GM18499 (cell line): ENCODE results near the gene HSD17B1.
"Not testable (repeated sequence)": the region's sequence is repeated elsewhere in the genome, so short reads cannot be mapped to it uniquely, and the experiment has no call there.

ENCODE experiments used
- ATAC-seq: cut with Tn5 transposase; IDR thresholded peaks from one replicate; pipeline ENCODE4 v1.9.1; 2021; ENCODE audit warnings: moderate number of reproducible peaks; ENCODE audit not compliant: insufficient read depth, unreplicated experiment

Gene HSD17B1

DNA sequence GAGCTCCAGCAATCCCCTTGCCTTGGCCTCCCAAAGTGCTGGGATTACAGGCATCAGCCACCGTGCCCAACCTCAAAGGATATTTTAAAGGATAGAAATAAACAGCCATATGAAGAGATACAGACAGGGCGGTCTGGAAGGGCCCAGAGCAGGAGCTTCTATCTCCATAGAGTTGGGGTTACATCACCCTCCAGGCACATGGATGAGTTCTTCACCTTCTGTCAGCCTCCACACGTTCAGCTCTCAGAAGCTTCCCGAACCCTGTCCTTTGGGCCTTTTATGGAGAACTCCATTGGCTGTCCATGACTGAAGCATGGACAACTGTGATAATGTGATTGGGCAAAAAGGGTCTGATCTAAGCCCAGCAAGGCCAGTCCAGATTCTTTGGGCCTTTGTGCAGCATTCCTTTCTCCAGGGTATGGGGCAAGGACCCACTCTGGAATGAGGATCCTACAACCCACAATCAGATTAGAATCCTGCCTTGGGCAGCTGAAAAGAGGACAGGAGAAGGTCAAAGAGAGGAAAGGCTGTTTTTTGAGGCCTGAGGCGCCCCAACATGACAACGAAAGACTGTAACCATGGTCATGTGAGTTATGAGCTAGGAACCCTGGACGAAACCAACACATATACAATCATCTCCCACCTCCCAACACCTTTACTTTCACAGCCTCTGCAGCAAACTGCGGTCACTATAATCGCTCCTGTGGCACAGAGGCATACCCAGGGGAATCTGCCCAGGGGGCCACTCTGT lies 6.8 kb upstream of the HSD17B1 start:
- not testable (repeated sequence) for ATAC-seq

DNA sequence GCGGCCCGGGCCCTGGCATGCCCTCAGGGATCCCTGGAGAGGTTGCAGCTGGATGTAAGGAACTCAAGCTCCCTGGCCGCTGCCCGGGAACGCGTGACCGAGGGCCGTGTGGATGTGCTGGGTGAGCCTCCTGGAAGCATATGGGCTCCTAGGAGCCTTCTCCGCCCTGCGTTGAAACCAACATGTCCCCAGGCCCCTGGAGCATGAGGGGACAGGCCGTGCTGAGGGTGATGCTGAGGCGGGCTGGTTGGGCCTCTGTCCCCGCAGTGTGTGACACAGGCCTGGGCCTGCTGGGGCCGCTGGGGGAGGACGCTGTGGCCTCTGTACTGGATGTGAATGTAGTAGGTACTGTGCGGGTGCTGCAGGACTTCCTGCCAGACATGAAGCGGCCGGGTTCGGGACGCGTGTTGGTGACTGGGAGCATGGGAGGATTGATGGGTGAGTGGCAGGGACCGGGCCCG lies 5.7 kb upstream of the HSD17B1 start:
- no peak for ATAC-seq

DNA sequence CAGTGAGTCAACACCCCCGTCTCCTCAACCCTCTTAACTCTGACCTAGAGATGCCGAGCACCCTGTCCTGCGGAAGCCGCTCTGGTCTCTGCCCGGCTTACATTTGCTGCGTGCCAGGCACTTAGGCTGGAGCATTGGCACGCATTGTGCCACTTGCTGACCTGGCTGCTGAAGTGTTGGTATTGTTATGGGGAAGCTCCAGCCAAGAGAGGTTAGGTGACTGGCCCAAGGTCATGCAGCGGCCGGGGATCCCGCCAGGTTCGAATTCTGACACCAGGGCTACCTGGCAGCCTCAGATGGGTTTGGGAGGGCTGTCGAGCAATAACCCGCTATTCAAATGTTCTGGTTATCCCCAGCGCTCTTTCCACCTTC lies 5.0 kb upstream of the HSD17B1 start:
- no peak for ATAC-seq

DNA sequence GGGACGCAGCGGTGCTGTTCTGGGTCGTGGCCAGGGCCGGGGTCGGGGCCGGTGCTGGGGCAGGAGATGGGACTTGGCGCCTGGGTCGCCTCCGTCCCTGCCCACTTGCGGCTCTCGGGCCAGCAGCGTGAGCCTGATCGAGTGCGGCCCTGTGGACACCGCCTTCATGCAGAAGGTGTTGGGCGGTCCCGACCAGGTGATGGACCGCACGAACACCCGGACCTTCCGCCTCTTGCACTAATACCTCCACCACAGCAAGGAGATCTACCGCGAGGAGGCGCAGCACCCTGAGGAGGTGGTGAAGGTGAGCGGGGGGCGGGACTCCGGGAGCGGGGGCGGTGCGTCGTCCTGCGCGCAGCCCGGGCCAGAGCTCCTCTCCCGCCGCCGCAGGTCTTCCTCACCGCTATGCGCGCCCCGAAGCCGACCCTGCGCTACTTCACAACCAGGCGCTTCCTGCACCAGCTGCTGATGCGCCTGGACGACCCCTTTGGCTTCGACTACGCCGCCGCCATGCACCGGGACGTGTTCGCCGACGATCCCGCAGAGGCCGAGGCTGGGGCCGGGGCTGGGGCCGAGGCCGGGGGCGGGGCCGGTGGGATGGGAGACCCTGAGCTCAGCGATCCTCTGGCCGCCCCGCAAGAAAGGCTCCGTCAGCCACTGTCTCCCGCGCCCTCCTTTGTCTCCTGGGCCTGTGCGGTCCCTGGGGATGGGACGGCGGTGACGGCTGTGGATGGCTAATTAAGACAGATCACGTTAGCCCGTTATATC lies 4.5 kb upstream of the HSD17B1 start:
- no peak for ATAC-seq

DNA sequence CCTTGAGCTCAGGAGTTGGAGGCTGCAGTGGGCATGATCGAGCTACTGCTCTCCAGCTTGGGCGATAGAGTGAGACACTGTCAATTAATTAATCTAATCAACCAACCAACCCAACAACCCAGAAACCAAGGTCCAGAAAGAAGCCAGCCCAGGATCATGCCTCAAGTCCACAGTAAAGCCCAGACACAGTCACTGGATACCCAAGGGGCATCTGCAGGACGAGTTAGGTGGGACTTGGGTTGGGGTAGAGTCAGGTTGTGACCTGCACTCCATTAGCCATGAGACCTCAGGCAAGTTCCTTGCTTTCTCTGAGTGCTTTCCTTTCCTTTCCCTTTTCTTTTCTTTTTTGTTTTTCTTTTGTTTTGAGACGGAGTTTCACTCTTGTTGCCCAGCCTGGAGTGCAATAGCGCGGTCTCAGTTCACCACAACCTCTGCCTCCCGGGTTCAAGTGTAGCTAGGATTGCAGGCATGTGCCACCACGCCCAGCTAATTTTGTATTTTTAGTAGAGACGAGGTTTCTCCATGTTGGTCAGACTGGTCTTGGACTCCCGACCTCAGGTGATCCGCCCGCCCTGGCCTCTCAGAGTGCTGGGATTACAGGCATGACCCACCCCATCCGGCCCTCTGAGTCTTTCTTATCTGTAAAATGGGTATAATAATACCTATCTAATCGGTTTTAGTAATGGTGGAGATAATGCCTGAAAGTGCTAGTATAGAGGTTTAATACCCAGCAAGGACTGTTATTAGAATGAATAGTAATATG lies 3.5 kb upstream of the HSD17B1 start:
- no peak for ATAC-seq

DNA sequence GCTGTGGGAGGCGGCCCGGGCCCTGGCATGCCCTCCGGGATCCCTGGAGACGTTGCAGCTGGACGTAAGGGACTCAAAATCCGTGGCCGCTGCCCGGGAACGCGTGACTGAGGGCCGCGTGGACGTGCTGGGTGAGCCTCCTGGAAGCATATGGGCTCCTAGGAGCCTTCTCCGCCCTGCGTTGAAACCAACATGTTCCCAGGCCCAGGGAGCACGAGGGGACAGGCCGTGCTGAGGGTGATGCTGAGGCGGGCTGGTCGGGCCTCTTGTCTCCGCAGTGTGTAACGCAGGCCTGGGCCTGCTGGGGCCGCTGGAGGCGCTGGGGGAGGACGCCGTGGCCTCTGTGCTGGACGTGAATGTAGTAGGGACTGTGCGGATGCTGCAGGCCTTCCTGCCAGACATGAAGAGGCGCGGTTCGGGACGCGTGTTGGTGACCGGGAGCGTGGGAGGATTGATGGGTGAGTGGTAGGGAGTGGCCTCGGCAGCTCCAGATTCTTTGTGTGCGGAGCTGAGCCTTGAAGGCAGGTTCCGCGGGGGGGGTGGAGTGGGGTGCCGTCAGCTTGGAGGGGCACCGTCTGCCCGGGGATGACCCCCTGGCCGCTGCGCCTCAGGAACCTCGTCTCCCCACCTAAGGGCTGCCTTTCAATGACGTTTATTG lies 567 bp downstream of the HSD17B1 start:
- ATAC-seq: no peak

DNA sequence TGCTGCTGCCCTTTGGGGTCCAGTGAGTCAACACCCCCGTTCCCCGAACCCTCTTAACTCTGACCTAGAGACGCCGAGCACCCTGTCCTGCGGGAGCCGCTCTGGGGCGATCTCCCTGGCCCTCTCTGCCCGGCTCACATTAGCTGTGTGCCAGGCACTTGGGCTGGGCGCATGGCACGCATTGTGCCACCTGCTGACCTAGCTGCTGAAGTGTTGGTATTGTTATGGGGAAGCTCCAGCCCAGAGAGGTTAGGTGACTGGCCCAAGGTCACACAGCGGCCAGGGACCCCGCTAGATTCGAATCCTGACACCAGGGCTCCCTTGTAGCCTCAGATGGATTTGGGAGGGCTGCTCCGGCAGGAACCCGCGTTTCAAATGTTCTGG lies 1.1 kb downstream of the HSD17B1 start:
- no peak for ATAC-seq

DNA sequence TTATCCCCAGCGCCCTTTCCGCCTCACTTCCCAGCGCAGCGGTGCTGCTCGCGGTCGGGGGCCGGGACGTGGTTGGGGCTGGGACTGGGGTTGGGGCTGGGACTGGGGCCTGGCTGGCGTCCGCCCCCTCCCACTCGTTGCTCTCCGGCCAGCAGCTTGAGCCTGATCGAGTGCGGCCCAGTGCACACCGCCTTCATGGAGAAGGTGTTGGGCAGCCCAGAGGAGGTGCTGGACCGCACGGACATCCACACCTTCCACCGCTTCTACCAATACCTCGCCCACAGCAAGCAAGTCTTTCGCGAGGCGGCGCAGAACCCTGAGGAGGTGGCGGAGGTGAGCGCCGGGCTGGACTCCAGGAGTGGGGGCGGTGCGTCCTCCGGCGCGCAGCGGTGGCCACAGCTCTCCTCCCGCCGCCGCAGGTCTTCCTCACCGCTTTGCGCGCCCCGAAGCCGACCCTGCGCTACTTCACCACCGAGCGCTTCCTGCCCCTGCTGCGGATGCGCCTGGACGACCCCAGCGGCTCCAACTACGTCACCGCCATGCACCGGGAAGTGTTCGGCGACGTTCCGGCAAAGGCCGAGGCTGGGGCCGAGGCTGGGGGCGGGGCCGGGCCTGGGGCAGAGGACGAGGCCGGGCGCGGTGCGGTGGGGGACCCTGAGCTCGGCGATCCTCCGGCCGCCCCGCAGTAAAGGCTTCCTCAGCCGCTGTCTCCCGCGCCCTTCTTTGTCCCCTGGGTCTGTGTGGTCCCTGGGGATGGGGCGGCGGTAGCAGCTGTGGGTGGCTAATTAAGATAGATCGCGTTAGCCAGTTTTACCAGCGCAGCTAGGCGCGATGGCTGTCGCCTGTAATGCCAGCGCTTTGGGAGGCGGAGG lies 1.8 kb downstream of the HSD17B1 start:
- no peak for ATAC-seq

DNA sequence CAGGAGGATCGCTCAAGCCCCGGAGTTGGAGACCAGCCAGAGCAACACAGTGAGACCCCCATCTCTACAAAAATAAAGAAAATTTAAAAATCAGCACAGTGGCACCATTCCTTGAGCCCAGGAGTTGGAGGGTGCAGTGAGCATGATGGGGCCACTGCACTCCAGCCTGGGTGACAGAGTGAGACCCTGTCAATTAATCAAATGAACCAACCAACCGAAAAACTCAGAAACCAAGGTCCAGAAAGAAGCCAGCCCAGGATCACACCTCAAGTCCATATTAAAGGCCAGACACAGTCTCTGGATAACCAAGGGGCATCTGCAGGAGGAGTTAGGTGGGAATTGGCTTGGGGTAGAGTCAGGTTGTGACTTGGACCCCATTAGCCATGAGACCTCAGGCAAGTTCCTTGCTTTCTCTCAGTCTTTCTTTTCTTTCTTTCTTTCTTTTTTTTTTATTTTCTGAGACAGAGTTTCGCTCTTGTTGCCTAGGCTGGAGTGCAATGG lies 2.4 kb downstream of the HSD17B1 start:
- no peak for ATAC-seq

DNA sequence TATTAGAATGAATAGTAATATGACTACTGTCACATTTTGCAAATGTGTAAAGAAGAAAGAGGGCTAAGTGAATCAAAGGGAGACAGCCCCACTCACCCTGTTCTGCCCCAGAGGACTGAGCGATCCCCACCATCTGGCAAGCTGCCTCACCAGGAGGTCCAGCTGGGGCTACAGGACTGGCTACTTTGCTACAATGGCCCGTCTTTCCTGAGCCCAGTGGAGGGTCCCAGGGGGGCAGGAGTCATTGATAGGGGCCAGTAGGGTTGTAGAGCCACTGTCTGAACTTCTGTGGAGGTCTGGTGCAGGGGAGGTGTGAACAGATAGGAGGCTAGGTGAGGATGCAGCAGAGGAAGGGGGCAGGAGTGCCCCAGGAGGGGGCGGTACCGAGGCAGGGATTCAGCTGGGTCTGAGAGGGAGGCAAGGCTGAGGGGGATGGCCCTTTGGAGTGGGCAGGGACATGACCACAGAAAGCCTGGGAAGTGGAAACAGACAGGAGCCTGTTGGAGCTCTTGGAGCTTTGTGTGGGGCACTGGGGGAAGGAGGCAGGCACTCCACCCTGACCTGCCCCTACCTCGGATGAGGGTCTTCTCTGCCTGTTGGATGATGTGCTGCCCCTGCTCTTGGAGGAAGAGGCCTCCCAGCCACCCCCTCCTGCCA lies 3.4 kb downstream of the HSD17B1 start:
- not testable (repeated sequence) for ATAC-seq

DNA sequence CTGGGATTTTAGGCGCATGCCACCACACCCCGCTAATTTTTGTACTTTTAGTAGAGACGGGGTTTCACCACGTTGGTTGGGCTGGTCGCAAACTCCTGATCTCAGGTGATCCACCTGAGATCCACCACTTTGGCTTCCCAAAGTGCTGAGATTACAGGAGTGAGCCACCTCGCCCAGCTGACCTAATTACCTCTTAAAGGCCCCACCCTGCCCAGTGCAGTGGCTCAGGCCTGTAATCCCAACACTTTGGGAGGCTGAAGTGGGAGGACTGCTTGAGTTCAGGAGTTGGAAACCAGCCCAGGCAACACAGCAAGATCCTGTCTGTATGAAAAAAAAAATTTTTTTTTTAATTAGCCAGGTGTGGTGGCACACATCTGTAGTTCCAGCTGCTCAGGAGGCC lies 6.4 kb downstream of the HSD17B1 start:
- no peak for ATAC-seq

DNA sequence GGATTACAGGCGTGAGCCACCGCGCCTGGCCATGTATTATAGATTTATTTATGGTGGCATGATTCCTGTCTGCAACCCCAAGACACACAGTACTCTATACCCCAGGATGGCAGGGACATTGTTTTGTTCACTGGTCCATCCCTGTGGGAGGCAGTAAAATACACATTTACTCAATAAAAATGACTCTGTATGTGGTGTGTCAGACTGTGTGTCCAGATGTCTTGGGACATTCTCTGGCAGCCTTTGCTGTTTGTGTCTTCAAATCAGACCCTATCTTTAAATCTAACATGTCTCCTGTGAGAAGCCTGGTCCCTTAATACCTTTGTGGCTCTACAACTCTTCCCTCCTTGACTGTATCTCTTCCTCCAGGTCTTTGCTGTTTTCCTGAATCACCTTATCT lies 7.5 kb downstream of the HSD17B1 start:
- no peak for ATAC-seq

DNA sequence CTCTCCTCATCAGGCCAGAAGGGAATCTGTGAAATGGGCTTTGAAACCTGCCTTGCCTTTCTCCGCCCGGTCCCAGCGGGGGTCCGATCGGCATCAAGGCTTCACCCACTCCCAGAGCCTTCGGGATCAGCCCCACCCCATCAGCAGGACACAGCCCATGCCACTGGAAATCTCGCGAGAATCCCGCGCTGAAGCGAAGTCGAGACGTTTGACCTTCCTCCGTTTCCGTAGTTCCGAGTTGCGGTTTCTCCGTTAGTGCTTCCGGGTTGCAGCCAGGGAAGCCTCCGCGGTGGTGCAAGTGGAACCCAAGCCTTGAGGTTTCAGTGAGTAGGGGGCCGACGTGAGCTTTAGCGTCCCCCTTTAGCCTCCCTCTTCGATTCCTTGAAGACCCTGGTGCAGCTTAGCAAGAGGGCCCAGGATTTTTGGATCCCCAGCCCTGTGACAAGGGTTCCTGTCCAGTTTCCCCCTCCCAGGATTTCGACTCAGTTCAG lies 9.2 kb downstream of the HSD17B1 start, which contains the start of gene COASY:
COASY (plus strand) TSS at position 252 of the 491 bp plus-strand sequence. CDS start 475 bp downstream, outside the sequence.
- ATAC-seq: no peak

DNA sequence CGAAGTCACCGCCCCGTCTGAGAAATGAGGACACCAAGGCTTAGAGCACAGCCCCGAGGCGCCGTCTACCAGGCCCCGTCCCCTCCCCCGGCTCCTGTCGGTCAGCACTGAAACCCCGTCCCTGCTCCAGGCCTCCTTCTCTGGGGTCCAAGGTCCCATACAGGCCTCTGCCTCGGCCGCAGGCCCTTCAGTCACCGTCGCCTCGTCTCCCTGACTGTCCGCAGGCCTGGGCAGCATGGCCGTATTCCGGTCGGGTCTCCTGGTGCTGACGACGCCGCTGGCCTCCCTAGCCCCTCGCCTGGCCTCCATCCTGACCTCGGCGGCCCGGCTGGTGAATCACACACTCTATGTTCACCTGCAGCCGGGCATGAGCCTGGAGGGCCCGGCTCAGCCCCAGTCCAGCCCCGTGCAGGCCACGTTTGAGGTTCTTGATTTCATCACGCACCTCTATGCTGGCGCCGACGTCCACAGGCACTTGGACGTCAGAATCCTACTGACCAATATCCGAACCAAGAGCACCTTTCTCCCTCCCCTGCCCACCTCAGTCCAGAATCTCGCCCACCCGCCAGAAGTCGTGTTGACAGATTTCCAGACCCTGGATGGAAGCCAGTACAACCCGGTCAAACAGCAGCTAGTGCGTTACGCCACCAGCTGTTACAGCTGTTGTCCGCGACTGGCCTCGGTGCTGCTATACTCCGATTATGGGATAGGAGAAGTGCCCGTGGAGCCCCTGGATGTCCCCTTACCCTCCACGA lies 9.8 kb downstream of the HSD17B1 start:
- no peak for ATAC-seq

DNA sequence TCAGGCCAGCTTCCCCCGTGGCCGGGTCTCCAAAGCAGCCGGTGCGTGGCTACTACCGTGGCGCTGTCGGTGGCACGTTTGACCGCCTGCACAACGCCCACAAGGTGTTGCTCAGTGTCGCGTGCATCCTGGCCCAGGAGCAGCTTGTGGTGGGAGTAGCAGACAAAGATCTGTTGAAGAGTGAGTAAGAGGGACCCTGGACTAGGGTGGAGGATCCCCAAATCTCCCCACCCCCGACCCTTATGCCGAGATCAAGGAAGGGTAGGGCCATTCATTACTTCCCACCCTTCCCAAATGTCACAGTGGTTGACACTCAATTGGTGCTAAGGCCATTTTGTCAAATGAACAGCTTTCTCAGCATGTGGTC lies 10.4 kb downstream of the HSD17B1 start:
- ATAC-seq: no peak

DNA sequence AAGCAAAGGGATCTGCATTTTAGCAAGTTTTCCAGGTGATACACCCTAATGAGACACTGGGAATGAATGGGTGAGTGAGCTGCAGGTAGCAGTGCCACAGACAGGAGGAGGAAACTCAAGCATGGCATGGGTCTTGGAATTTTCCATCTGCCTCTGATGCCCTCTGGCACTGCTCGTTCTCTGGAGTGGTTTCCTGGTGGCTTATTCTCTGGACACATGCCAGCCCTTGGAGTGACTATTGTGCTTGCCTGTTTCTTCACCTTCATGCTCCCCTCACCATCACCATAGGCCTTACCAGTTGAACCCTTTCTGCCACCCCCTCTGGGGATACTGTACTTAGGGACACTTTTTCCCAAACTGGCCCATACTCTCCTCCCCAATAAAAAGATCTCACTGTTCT lies 10.8 kb downstream of the HSD17B1 start:
- no peak for ATAC-seq

DNA sequence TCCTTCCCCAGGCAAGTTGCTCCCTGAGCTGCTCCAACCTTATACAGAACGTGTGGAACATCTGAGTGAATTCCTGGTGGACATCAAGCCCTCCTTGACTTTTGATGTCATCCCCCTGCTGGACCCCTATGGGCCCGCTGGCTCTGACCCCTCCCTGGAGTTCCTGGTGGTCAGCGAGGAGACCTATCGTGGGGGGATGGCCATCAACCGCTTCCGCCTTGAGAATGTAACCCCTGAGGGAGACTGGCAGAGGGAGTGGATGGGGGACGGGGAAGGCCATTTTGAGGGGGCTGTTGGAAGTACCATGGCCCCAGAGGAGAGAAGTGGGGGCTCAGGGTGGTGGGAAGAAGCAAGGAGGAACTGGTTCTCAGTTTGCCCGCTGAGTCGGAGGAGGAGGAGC lies 11.2 kb downstream of the HSD17B1 start:
- no peak for ATAC-seq
